GM23338 (cell line): ENCODE measurements around the gene SLC9A1.

Experiments used
- CREB1 ChIP-seq: fragments of 250-450 bp; sonication (Bioruptor Pico); IDR thresholded peaks from 2 replicates; pipeline ENCODE4 v1.5.0; 2020; ENCODE audit warnings: low read depth, mild to moderate bottlenecking, moderate library complexity
- EZH2 ChIP-seq: fragments of 200-600 bp; sonication (generic); IDR thresholded peaks from one replicate; pipeline ENCODE4 v1.8.0; 2017; ENCODE audit warnings: antibody characterized with exemption, mild to moderate bottlenecking, low read depth; ENCODE audit not compliant: unreplicated experiment
- EZH2phosphoT487 ChIP-seq: fragments of 200-600 bp; sonication (generic); IDR thresholded peaks from one replicate; pipeline ENCODE4 v1.8.1; 2018; ENCODE audit warnings: antibody characterized with exemption; ENCODE audit not compliant: unreplicated experiment
- JUNB ChIP-seq: IDR thresholded peaks from one replicate; pipeline ENCODE4 v1.6.1; 2016; ENCODE audit warnings: antibody characterized with exemption; ENCODE audit not compliant: unreplicated experiment
- NANOG ChIP-seq: IDR thresholded peaks from 2 replicates; pipeline ENCODE4 v1.6.1; 2016; ENCODE audit warnings: antibody characterized with exemption, borderline replicate concordance
- POLR2AphosphoS5 ChIP-seq: IDR thresholded peaks from 2 replicates; pipeline ENCODE4 v1.6.1; 2016; ENCODE audit warnings: antibody characterized with exemption, low read depth
- ZNF462 ChIP-seq: fragments of 250-450 bp; sonication (Bioruptor Pico); IDR thresholded peaks from 2 replicates; pipeline ENCODE4 v1.5.0; 2020; ENCODE audit warnings: mild to moderate bottlenecking, moderate library complexity
- TF ChIP-seq, protein P1 (sequence below), 2 experiments: fragments of 200-600 bp in 1 of 2; sonication (generic) in 1 of 2; conservative IDR thresholded peaks; 2 replicates each; pipeline versions ENCODE4 v1.5.1 to v1.6.1; 2016 to 2017; ENCODE audit warnings: antibody characterized with exemption in 2 of 2, low read depth in 2 of 2, mild to moderate bottlenecking in 2 of 2, moderate library complexity in 1 of 2
- TF ChIP-seq, protein P2 (sequence below): IDR thresholded peaks from 2 replicates; pipeline ENCODE4 v1.6.1; 2016; ENCODE audit warnings: antibody characterized with exemption
- TF ChIP-seq, protein P3 (sequence below): IDR thresholded peaks from one replicate; pipeline ENCODE4 v1.6.1; 2018; ENCODE audit warnings: antibody characterized with exemption; ENCODE audit not compliant: unreplicated experiment

GRCh38 chr1:27138368-27138767 is 16.6 kb downstream of the SLC9A1 start:
- TF ChIP-seq, protein P1, sequence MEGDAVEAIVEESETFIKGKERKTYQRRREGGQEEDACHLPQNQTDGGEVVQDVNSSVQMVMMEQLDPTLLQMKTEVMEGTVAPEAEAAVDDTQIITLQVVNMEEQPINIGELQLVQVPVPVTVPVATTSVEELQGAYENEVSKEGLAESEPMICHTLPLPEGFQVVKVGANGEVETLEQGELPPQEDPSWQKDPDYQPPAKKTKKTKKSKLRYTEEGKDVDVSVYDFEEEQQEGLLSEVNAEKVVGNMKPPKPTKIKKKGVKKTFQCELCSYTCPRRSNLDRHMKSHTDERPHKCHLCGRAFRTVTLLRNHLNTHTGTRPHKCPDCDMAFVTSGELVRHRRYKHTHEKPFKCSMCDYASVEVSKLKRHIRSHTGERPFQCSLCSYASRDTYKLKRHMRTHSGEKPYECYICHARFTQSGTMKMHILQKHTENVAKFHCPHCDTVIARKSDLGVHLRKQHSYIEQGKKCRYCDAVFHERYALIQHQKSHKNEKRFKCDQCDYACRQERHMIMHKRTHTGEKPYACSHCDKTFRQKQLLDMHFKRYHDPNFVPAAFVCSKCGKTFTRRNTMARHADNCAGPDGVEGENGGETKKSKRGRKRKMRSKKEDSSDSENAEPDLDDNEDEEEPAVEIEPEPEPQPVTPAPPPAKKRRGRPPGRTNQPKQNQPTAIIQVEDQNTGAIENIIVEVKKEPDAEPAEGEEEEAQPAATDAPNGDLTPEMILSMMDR (conservative IDR thresholded peaks at IDR 0.05; ENCODE audit: low read depth in 2 of 2): no peak
- TF ChIP-seq EZH2: no peak
- TF ChIP-seq EZH2phosphoT487: no peak
- TF ChIP-seq, protein P2, sequence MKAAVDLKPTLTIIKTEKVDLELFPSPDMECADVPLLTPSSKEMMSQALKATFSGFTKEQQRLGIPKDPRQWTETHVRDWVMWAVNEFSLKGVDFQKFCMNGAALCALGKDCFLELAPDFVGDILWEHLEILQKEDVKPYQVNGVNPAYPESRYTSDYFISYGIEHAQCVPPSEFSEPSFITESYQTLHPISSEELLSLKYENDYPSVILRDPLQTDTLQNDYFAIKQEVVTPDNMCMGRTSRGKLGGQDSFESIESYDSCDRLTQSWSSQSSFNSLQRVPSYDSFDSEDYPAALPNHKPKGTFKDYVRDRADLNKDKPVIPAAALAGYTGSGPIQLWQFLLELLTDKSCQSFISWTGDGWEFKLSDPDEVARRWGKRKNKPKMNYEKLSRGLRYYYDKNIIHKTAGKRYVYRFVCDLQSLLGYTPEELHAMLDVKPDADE: no peak
- no peak for TF ChIP-seq POLR2AphosphoS5
- no peak for TF ChIP-seq JUNB
- no peak for TF ChIP-seq CREB1 (CRISPR knock-in tag)
- TF ChIP-seq, protein P3, sequence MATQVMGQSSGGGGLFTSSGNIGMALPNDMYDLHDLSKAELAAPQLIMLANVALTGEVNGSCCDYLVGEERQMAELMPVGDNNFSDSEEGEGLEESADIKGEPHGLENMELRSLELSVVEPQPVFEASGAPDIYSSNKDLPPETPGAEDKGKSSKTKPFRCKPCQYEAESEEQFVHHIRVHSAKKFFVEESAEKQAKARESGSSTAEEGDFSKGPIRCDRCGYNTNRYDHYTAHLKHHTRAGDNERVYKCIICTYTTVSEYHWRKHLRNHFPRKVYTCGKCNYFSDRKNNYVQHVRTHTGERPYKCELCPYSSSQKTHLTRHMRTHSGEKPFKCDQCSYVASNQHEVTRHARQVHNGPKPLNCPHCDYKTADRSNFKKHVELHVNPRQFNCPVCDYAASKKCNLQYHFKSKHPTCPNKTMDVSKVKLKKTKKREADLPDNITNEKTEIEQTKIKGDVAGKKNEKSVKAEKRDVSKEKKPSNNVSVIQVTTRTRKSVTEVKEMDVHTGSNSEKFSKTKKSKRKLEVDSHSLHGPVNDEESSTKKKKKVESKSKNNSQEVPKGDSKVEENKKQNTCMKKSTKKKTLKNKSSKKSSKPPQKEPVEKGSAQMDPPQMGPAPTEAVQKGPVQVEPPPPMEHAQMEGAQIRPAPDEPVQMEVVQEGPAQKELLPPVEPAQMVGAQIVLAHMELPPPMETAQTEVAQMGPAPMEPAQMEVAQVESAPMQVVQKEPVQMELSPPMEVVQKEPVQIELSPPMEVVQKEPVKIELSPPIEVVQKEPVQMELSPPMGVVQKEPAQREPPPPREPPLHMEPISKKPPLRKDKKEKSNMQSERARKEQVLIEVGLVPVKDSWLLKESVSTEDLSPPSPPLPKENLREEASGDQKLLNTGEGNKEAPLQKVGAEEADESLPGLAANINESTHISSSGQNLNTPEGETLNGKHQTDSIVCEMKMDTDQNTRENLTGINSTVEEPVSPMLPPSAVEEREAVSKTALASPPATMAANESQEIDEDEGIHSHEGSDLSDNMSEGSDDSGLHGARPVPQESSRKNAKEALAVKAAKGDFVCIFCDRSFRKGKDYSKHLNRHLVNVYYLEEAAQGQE: no peak
- no peak for TF ChIP-seq NANOG
- no peak for TF ChIP-seq ZNF462 (CRISPR knock-in tag)
